PC-3 (cell line): Measurements from ENCODE around the gene CALML4. TPM values are rescaled to one million over a fixed set of nuclear protein-coding genes. Genes with fewer than 3 reads are reported as not detected.

ENCODE experiments used
- ATAC-seq: fragments of 200-7000 bp; cut with Tn5 transposase; 2 replicates; pipeline ENCODE4 v1.9.1; 2020; ENCODE audit warnings: mild to moderate bottlenecking, moderate library complexity
- BruUV-seq: library from RNA; stranded (reverse); fragments of 400-500 nt; replicated peaks from 2 replicates; lab custom pipeline; 2021; lab: Mats Ljungman, UMichigan
- CTCF ChIA-PET: fragments of 300-600 bp; sonication (Branson Sonifier 250); formaldehyde crosslinking; loops from one replicate; lab custom pipeline; 2022; ENCODE audit warnings: antibody characterized with exemption; lab: Charles Lee
- POLR2A ChIA-PET: fragments of 300-600 bp; sonication (Branson Sonifier 250); formaldehyde crosslinking; loops from one replicate; lab custom pipeline; 2022; ENCODE audit warnings: antibody characterized with exemption; ENCODE audit not compliant: unreplicated experiment; lab: Charles Lee
- DNase-seq: peaks from one replicate; pipeline ENCODE4 v3.0.0-alpha.2; 2015
- H2AFZ ChIP-seq: fragments of 300-600 bp; sonication (generic); 2 replicates; pipeline ENCODE4 v1.6.0; 2016; ENCODE audit warnings: antibody characterized with exemption, low read length
- H3F3A ChIP-seq: fragments of 300-600 bp; sonication (generic); one replicate; pipeline ENCODE4 v1.6.0; 2017; ENCODE audit warnings: antibody characterized with exemption, low read length, control low read depth, mild to moderate bottlenecking; ENCODE audit not compliant: unreplicated experiment
- H3K27ac ChIP-seq: fragments of 300-600 bp; sonication (generic); 2 replicates; pipeline ENCODE4 v1.5.1; 2016; ENCODE audit warnings: mild to moderate bottlenecking, low read length
- H3K27me3 ChIP-seq: fragments of 300-600 bp; sonication (generic); 2 replicates; pipeline ENCODE4 v1.6.1; 2016; ENCODE audit warnings: low read length, mixed read lengths
- H3K36me3 ChIP-seq: fragments of 300-600 bp; sonication (generic); 2 replicates; pipeline ENCODE4 v1.6.1; 2016; ENCODE audit warnings: low read depth, mixed run types, low read length, mixed read lengths
- H3K4me1 ChIP-seq: fragments of 300-600 bp; sonication (generic); 2 replicates; pipeline ENCODE4 v1.5.1; 2016; ENCODE audit warnings: low read length; ENCODE audit not compliant: insufficient read depth
- H3K4me2 ChIP-seq: fragments of 300-600 bp; sonication (generic); 2 replicates; pipeline ENCODE4 v1.6.0; 2016; ENCODE audit warnings: low read length
- H3K4me3 ChIP-seq: fragments of 300-600 bp; sonication (generic); 2 replicates; pipeline ENCODE4 v1.5.1; 2016; ENCODE audit warnings: mild to moderate bottlenecking, low read length, mixed read lengths
- H3K79me2 ChIP-seq: fragments of 300-600 bp; sonication (generic); 2 replicates; pipeline ENCODE4 v1.6.1; 2017; ENCODE audit warnings: low read length, mixed read lengths
- H3K9ac ChIP-seq: fragments of 300-600 bp; sonication (generic); 2 replicates; pipeline ENCODE4 v1.6.0; 2016; ENCODE audit warnings: mild to moderate bottlenecking, low read length
- H3K9me2 ChIP-seq: fragments of 300-600 bp; sonication (generic); replicated peaks from 2 replicates; pipeline ENCODE4 v1.6.1; 2016; ENCODE audit warnings: mixed run types, low read length, mixed read lengths
- H3K9me3 ChIP-seq: fragments of 300-600 bp; sonication (generic); 2 replicates; pipeline ENCODE4 v1.6.1; 2016; ENCODE audit warnings: low read length, mixed read lengths
- H4K20me1 ChIP-seq: fragments of 300-600 bp; sonication (generic); 2 replicates; pipeline ENCODE4 v1.6.1; 2016; ENCODE audit warnings: low read length, mixed read lengths
- EZH2 ChIP-seq: fragments of 300-600 bp; sonication (generic); IDR thresholded peaks from one replicate; pipeline ENCODE4 v1.6.1; 2017; ENCODE audit warnings: antibody characterized with exemption, mild to moderate bottlenecking, low read length; ENCODE audit not compliant: unreplicated experiment
- EZH2phosphoT487 ChIP-seq: fragments of 300-600 bp; sonication (generic); IDR thresholded peaks from 2 replicates; pipeline ENCODE4 v1.6.1; 2018; ENCODE audit warnings: mild to moderate bottlenecking, antibody characterized with exemption, low read length, borderline replicate concordance
- intact Hi-C: fragments of 100-400 bp; cut with micrococcal nuclease; formaldehyde crosslinking; loops from 2 replicates; pipeline ENCODE4 v1.9.0; 2023
- total RNA-seq: library from RNA; depleted of rRNA; stranded (reverse); fragments of >200 nt; gene quantifications from 2 replicates; pipeline ENCODE4 v1.2.3, GENCODE V29; 2014; rRNA removed
- TF ChIP-seq, protein P1 (sequence below): fragments of 300-600 bp; sonication (generic); conservative IDR thresholded peaks from 2 replicates; pipeline ENCODE4 v1.5.1; 2017; ENCODE audit warnings: antibody characterized with exemption, low read depth, mild to moderate bottlenecking, low read length

The CALML4 gene
- total RNA-seq, 1 experiment from 2014 or later = 4.8 TPM

DNA sequence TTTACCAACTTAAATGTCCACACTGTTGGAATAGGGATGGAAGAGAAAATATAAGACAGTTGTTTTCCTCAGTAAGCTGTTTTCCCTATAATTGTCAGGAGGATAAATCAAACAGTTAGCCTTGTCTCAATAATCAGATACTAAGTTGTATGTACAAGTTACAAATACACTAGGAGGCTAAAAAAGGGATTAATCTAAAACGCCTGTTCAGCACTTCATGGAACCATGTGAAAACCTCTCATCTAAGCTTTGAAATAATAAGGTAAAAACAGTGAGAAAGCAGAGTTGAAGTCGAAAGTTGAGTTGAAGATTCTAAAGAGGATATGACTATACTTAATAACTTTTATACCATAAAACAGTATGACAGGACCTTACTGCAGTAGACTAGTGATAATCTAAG, 62.0 kb downstream of the CALML4 start:
- Histone ChIP-seq H3K9ac (no peak overlapping the region), H3K9me2 (no peaks in the 10 kb centered on the region), H3K27me3 (no peaks in the 10 kb centered on the region), H3K79me2 (peaks cover 25% of the 10 kb centered on the region), H3K4me1 (peaks cover 16% of the 10 kb centered on the region), H3F3A (peaks cover 3% of the 10 kb centered on the region), H2AFZ (no peak overlapping the region), H3K27ac (no peak overlapping the region), H3K4me3 (no peak overlapping the region), H3K36me3 (peaks cover 7% of the 10 kb centered on the region; the same call in 1 of the 2 replicates), H4K20me1 (no peaks in the 10 kb centered on the region), H3K9me3 (no peaks in the 10 kb centered on the region), H3K4me2 (no peak overlapping the region)
- ChIA-PET CTCF (no interaction called here), POLR2A (no interaction called here)
- DNase-seq = no peak
- intact Hi-C loops = no loop called here
- no peak for ATAC-seq
- TF ChIP-seq EZH2 (no peak), EZH2phosphoT487 (no peak)
- TF ChIP-seq, protein P1, sequence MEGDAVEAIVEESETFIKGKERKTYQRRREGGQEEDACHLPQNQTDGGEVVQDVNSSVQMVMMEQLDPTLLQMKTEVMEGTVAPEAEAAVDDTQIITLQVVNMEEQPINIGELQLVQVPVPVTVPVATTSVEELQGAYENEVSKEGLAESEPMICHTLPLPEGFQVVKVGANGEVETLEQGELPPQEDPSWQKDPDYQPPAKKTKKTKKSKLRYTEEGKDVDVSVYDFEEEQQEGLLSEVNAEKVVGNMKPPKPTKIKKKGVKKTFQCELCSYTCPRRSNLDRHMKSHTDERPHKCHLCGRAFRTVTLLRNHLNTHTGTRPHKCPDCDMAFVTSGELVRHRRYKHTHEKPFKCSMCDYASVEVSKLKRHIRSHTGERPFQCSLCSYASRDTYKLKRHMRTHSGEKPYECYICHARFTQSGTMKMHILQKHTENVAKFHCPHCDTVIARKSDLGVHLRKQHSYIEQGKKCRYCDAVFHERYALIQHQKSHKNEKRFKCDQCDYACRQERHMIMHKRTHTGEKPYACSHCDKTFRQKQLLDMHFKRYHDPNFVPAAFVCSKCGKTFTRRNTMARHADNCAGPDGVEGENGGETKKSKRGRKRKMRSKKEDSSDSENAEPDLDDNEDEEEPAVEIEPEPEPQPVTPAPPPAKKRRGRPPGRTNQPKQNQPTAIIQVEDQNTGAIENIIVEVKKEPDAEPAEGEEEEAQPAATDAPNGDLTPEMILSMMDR = no peak
- BruUV-seq = no TSS peak

Other genes with a start within 250 kb of the CALML4 start
- gene PIAS1, start 151.0 kb downstream of the CALML4 start, total RNA-seq = 13.8 and 21.9 TPM in 2 replicates
- 33.4 and 42.2 TPM in 2 replicates for gene CLN6, start 24.4 kb upstream of the CALML4 start, total RNA-seq
- 19.4 and 22.1 TPM in 2 replicates for gene FEM1B, start 72.4 kb upstream of the CALML4 start, total RNA-seq
- 0.06 TPM in 1 of 2 replicates, not detected in the other for gene ITGA11, start 226.8 kb upstream of the CALML4 start, total RNA-seq